GM18526 (cell line): ENCODE data around the gene TLR9.

ENCODE experiments used
- POLR2A ChIP-seq: IDR thresholded peaks from 3 replicates; pipeline ENCODE4 v1.6.1; 2011; ENCODE audit not compliant: insufficient read length; ENCODE audit errors: extremely low read depth

The TLR9 gene

GRCh38 chr3:52223449-52224408 lies 1.7 kb downstream of the TLR9 start:
- TF ChIP-seq POLR2A: no peak

- no peak for TF ChIP-seq POLR2A
These were observed 2.9 kb downstream of the TLR9 start for GRCh38 chr3:52222319-52223221.

- no peak for TF ChIP-seq POLR2A
These were observed 3.7 kb downstream of the TLR9 start for GRCh38 chr3:52221563-52222318.

GRCh38 chr3:52221141-52221562 lies 4.3 kb downstream of the TLR9 start:
- no peak for TF ChIP-seq POLR2A

- TF ChIP-seq POLR2A: no peak
These were observed 4.9 kb downstream of the TLR9 start for GRCh38 chr3:52220380-52221026.

- TF ChIP-seq POLR2A: no peak
These were observed 6.4 kb downstream of the TLR9 start for GRCh38 chr3:52218937-52219650.

GRCh38 chr3:52218454-52218853 lies 7.0 kb downstream of the TLR9 start:
- no peak for TF ChIP-seq POLR2A

- no peak for TF ChIP-seq POLR2A
These were observed 7.4 kb downstream of the TLR9 start for GRCh38 chr3:52218026-52218425.

- no peak for TF ChIP-seq POLR2A
These were observed 8.0 kb downstream of the TLR9 start for GRCh38 chr3:52217409-52217805.

GRCh38 chr3:52216585-52217408 lies 8.6 kb downstream of the TLR9 start:
- TF ChIP-seq POLR2A: no peak

- TF ChIP-seq POLR2A: no peak
These were observed 10.1 kb downstream of the TLR9 start for GRCh38 chr3:52215351-52215750.

- TF ChIP-seq POLR2A: no peak
These were observed 11.5 kb downstream of the TLR9 start for GRCh38 chr3:52213901-52214300.

GRCh38 chr3:52213005-52213404 lies 12.4 kb downstream of the TLR9 start:
- TF ChIP-seq POLR2A: no peak
